Activated CD4-positive, CD25-positive, alpha-beta regulatory T cell (primary cell): Measurements from ENCODE around the gene FLYWCH2.

ENCODE experiments used
- DNase-seq, 4 experiments: peaks; one replicate each; lab custom pipeline; 2025; lab: John Stamatoyannopoulos, UW

The FLYWCH2 gene, protein sequence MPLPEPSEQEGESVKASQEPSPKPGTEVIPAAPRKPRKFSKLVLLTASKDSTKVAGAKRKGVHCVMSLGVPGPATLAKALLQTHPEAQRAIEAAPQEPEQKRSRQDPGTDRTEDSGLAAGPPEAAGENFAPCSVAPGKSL

GRCh38 chr16:2882650-2883457 is at the start of gene FLYWCH2:
FLYWCH2 (plus strand) TSS chr16:2883215; CDS start chr16:2896450, 13,235 bp downstream.
- peak; percentile 96 to 99 (median 98) for DNase-seq

- DNase-seq = no peak
These were observed 49.2 kb upstream of the FLYWCH2 start for GRCh38 chr16:2833776-2834175.

- no peak for DNase-seq
These were observed 48.0 kb upstream of the FLYWCH2 start for GRCh38 chr16:2834968-2835367.

DNA sequence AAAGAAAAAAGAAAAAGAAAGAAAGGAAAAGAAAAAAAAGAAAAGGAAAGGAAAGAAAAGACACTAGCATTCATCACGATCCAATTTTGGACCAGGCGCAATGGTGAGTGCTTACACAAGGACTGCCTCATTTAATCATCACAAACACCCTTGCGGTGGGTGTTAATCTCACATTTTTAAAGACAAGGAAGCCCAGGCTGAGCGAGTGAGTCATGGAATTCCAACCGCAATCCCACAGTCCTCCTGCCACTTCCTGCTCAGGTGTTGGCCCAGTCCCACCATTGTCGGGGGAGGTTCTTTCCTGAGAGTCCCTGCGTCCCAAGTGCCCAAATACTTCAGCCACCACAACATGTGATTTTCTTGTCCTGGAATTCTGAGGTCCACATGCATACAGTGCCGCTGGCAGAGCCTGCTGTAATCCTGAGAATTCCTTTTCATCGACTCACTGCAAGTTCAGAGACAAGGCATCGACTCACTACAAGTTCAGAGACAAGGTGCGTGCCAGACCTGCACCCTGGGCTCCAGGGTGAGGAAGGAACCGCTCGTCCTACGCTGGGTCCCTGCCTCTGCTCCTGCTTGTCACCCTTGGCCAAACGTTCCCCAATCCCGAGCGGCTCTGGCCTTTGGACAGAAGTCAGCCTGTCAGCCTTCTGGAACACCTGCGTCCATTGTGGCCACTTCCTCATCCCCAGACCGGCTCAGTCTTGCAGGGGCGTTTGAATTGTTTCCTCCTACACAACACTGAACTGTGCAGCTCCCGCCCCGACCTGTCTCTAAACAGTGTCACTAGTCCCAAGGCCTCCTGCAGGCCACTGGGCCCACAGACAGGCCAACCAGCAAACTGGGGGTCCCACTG is 47.1 kb upstream of the FLYWCH2 start:
- DNase-seq = no peak

DNA sequence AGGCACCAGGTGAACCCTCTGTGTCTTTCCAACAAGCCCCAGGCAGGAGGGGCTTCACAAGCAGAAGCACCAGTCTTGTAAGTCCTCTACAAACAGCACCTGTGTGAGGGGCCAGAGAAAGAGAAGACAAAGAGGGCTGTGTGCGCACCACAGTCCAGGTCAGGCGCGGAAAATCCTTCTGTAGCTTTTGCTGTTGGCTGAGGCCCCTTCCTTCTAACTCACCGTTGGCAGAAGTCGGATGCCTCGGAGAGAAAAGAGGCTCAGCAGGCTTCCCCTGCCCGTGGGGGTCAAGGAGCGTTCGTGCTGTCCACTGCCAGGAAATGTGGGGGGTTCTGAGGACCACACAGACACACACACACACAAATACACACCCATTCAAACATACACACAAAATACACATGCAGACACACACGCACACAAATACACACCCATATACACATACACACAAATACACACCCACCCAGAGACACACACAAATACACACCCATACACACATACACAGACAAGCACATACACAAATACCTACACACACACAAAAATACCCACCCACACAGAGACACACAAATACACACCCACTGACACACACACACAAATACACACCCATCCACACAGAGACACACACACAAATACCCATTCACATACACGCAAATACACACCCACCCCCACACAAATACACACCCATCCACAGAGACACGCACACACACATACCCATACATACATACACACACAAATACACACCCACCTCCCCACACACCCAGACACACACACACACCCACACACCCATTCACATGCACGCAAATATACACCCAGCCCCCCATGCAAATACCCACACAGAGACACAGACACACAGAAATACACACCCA is 46.1 kb upstream of the FLYWCH2 start:
- no peak for DNase-seq

DNA sequence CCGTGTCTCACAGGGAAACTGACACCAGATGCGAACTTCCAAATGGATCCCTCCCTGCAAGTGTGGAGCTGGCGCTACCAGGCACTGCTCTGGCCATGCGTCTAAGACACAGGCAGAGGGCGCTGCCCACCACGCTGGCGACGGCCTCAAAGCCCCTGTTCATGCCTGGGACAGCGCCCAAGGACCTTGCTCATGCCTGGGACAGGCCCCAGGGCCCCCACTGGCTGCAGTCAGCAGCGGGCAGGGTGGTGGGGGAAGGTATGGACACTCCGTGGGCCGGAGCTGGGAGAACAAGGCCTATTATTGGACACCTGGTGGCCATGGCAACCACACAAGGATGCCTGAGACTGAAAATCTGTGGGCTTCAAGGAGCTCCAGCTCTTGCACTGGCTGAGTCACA is 44.1 kb upstream of the FLYWCH2 start:
- DNase-seq = no peak

DNA sequence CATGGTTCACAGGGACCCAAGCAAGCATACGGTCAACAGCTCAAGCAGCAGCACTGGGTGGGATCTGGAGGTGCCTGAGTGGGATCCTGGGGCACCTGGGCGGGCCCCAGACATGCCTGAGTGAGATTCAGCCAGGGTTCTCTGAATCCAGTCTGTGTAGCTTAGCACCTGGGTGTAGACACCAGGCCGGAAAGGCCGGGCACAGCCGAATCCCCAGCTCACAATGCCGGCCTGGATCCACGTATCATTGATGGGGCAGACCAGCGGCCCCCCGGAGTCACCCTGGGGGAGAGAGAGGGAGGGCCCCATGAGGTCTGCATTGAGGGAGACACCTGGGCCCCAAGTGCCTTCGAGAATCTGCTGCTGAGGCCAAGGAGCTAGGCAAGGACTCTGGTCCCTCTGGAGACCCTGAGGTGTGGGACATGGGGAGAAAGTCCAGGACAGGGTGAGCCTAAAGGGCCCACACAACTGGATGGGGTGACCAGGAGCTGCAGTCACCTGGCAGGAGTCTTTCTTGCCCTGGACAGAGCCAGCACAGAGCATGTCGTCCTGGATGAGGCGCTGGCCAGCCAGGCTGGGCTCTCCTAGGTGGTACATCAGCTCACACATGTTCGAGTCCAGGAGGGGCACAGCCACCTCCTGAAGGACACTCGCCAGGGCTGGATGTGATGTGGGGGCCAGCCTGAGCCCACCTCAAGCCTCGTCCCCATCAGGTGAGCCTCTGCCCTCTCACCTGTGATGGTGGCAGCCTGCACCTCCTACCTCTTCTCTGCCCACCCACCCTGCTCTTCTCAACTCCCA is 43.2 kb upstream of the FLYWCH2 start:
- DNase-seq = no peak

DNA sequence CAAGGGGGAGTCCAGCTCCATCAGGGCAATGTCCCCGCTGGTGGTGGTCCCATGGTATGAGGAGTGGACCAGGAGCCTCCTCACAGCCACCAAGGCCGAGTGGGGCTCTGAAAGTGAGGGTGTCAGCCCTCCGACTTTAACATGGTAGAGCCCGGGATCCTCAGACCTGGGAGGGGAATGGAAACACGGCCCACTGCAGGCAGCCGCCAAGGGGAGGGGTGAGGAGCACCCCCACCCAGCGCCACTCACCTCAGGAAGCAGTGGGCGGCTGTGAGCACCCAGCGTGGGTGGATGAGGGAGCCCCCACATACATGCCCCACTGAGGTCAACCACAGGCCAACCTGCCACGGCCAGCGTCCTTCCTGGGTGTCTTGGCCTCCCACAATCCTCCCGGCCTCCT is 42.1 kb upstream of the FLYWCH2 start:
- no peak for DNase-seq

DNA sequence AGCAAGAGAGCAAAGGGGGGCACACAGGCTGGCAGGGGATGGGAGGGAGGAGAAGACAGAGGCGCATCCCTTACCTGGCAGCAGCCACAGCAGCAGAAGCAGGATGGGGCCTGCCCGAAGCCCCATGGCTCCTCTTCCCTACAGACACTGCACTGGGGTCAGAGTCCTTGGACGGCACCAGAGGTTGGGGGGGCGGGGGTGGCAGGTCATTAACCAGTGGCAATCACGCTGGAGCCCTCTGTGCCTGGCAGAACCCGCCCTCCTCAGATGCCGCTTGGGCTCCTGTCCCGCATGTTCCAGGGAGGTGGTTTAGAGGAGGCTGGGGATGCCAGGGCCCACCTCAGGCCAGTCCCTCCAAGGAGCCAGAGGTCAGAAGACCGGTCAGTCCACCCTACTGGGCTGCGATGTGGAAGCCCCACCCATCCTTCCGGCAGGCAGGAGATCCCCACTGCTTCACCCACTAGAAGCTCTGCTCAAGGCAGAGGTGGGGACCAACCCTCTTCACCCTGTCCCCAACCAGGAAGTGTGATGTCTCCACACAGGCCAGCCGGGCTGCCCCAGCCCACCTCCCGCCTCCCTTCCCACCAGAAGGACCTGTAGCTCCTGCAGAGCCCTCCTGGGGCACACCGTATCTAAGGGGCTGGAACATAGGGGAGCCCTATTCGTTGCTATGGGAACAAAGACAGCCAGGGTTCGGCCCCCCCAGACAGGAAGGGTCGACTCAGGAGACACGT is 41.2 kb upstream of the FLYWCH2 start:
- no peak for DNase-seq

GRCh38 chr16:2842340-2843000 is 40.5 kb upstream of the FLYWCH2 start:
- peak; percentile 49 to 68 (median 55) for DNase-seq

DNA sequence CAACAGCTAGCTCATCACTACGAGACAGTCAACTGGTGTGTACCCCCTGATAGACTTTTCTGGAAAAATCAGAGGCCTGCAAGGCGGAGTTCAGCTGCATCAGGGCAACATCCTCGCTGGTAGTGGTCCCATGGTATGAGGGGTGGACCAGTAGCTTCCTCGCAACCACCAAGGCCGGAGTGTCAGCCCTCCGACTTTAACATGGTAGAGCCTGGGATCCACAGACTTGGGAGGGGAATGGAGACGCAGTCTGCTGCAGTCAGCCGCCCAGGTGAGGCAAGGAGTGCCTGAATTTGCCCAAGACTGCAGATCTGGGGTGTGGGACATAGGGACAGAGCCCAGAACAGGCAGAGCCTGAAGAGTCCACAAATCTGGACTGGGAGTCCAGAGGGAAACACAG is 39.5 kb upstream of the FLYWCH2 start:
- DNase-seq = no peak

GRCh38 chr16:2845116-2845515 is 37.9 kb upstream of the FLYWCH2 start:
- DNase-seq = no peak

DNA sequence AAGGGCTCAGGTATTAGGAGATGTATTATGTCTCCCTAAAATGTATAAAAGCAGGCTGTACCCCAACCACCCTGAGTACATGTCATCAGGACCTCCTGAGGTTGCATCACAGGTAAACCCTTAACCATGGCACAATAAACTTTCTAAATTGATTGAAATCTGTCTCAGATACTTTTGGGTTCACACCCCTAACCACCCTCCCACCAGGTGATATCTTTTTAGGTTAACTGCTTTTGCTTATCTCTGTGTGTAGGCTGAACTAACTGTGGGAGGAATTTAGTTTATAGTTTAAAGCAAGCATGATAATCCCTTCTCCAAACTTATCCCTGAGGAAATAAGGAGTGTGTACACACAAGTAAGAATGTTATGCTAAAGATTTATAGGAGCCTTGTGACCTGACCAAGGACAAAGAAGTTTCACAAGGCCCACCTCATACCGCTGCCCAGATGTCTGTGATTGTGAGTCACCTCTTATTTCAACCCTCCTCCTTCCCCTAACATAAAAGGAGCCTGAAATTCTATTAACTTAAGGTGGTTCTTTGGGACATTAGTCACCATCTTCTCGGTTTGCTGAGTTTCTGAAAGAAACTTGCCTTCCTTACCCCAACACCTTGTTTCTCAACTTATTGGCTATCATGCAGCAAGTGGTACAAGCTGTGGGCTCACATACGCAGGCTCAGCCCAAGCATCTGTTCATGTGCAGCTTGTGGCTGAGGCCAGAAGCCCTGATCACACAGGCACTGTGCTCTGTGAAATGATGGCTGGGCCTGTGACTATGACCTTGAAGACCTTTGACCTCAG is 36.3 kb upstream of the FLYWCH2 start:
- no peak for DNase-seq

DNA sequence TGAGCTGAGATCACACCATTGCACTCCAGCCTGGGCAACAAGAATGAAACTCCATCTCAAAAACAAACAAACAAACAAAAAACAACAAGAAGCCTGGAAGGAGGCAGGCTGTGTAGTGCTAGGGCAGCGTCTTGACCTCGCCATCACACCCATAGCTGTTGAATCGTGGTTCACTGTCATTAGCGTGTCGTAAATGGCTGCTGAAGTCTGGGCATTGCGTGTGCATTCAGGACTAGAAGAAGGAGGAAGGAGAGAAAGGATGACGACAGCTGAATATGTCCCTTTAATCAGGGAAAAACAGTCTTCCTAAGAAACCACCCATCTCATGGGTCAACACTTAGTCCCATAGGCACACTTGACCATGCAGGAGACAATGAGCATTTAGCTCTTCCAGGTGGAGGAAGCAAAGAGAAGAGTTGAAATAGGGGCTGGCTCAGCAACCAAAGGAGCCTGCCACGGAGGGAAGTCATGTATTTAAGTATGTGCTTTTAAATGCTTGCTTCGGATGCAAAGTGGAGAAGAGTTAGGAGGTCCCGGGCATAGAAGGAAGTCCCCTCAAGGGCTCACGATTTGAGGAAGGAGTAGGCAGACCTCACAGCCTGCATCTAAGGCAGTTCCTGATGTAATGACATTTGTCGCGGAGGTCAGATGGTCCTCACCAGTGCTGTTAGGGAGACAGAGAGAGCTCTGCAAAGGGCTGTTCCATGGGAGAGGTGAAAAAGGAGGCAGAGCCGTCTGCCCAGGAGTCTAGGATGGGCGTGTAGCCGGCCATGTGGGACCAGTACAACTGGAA is 33.9 kb upstream of the FLYWCH2 start:
- no peak for DNase-seq

GRCh38 chr16:2852003-2852730 is 30.8 kb upstream of the FLYWCH2 start:
- no peak for DNase-seq

GRCh38 chr16:2852731-2853507 is 30.1 kb upstream of the FLYWCH2 start:
- DNase-seq = no peak
